ENCODE data around the gene CACNB1.
"Not testable (repeated sequence)": the region's sequence is repeated elsewhere in the genome, so short reads cannot be mapped to it uniquely, and the experiment has no call there.

CACNB1 gene

GRCh38 chr17:39173526-39174274 lies 23.8 kb downstream of the CACNB1 start:
- no peak for DNase-seq

- DNase-seq = no peak
These were observed 24.4 kb downstream of the CACNB1 start for GRCh38 chr17:39173080-39173479.

DNA sequence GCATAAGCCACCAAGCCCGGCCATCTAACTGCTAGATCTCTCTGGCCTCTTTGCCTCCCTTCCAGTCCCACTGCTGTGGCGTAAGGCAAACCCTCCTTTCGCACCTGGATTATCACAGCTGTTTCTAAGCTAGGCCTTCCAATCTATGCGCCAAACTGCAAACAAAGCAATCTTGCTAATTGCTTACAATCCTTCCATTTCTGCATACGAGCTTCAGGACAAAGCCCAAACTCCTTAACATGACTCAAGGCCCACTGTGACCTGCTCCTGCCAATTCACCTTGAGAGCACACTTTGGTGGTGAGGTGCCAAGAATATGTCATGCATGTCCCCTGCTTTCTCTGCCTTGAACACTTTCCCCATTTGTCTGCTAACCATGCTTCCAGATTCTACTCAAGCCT lies 25.5 kb downstream of the CACNB1 start:
- no peak for DNase-seq

GRCh38 chr17:39170558-39170957 lies 26.9 kb downstream of the CACNB1 start:
- no peak for DNase-seq

GRCh38 chr17:39170109-39170508 lies 27.4 kb downstream of the CACNB1 start:
- DNase-seq = no peak

GRCh38 chr17:39169518-39169917 lies 28.0 kb downstream of the CACNB1 start:
- DNase-seq = no peak

DNA sequence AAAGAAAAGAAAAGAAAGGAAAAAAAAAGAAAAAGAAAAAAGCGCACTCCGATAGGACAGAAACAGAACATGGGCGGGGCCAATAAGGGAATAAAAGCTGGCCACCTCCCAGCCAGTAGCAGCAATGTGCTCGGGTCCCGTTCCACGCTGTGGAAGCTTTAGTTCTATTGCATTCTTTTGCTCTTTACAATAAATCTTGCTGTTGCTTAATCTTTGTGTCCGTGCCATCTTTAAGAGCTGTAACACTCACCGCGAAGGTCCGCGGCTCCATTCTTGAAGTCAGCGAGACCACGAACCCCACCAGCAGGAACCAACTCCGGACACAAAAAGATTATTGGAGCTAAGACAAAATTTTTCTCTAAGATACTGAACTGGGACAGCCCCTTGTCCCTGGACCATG lies 28.4 kb downstream of the CACNB1 start:
- no peak for DNase-seq

GRCh38 chr17:39168503-39168902 lies 29.0 kb downstream of the CACNB1 start:
- DNase-seq = not testable (repeated sequence)

- no peak for DNase-seq
These were observed 30.0 kb downstream of the CACNB1 start for GRCh38 chr17:39167476-39167875.

DNA sequence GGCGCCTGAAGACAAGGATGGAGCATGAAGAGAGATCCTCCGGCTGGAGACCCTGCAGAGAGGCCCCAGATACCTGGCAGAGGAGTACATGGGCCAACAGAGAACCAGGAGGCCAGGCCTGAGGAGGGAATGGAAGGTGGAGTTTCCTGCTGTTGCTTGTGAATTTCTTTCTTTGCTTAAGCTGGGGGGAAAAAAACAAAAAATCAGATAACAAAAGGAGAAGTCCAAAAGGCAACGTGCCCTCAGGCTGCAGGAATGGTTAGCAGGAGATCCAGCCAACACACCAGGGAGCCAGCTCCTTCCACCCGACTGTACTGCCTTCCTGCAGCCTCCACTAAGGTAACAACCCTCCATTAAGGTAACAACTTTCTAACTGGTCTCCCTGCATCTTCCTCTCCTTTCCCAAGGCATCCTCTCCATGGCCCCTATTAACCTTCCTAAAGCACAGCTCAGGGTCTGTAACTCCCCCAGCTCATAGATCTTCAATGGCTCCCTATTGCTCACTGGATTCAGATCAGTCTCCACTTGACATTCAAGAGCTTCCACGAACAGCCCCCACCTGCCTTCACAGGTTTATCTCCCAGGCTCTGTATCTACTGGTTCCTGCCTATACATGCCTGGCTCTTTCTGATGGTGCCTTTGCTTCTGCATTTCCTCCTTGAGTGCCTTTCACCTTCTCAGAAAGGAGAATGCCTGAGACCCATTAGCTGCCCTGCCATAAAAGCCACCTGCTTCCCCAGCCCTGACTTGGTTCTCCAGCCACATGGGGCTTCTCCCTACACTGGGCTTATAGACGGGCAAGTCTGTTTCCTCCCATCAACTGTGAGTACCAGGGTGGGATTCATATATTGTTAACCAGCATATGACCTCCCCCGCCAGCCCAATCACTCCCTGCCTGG lies 30.8 kb downstream of the CACNB1 start:
- no peak for DNase-seq

DNA sequence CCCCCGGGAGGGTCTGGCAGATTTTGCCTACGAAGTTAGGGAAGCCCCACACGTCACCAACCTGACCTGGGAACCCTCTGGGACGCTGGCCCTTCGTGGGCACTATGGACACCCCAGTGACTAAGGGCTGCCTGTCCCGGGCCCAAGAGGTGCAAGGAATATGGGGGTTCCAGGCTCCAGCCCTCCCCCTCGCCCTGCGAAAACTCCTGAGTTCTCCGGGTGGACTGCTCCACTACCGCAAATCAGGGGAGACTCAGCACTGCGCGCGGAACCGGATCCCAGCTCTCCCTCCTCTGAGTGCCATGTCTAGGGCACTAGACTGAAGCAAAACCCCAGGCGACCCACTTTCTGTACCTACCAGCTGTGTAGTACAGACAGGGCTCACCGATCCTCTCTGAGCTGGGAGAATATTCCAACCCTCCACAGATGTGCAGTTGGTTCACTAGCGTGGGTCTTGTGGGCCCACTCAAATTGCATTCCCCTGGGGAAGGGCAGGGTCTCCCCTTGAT lies 31.6 kb downstream of the CACNB1 start, which contains the start of gene ARL5C:
ARL5C (minus strand) TSS at position 321 of the 509 bp plus-strand sequence. CDS start 401 bp downstream, outside the sequence.
- no peak for DNase-seq

- no peak for DNase-seq
These were observed 32.2 kb downstream of the CACNB1 start for GRCh38 chr17:39165178-39165840.

GRCh38 chr17:39164675-39165143 lies 32.8 kb downstream of the CACNB1 start:
- peak; percentile 75 for DNase-seq

GRCh38 chr17:39161962-39162361 lies 35.5 kb downstream of the CACNB1 start:
- DNase-seq = no peak

DNA sequence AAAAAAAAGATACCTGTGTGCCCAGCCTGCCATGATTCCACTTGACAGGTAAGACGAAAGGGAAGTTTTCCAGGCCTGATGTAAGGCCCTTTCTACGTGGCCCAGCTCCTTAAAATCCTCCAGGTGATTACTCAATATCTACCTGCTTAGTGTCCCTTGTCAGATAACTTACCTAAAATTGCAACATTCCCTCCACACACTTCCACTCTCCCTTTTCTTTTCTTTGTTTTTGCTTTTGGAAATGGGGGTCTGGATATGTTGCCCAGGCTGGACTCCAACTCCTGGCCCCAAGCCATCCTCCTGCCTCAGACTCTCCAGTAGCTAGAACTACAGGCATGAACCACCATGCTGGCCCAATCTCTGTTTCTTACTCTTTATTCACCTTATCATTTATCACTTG lies 38.8 kb downstream of the CACNB1 start:
- DNase-seq = no peak

DNA sequence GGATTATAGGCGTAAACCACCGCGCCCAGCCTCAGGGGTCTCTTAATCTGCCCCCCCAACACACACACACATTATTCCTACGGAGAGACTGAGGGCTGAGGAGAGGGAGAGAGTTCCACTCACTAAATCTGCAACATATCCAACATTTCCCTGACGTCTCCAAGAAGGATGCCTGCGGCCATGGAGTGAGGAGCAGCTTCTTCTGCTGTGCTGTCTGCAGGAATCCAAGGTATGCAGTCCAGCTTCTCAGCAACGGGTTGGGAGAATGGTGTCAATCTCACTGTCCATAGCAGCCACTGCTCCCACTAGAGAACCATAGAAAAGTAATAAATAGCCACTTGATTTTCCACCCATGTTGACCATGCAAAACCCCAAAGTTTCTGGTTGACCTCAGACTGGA lies 41.0 kb downstream of the CACNB1 start:
- DNase-seq = no peak

DNA sequence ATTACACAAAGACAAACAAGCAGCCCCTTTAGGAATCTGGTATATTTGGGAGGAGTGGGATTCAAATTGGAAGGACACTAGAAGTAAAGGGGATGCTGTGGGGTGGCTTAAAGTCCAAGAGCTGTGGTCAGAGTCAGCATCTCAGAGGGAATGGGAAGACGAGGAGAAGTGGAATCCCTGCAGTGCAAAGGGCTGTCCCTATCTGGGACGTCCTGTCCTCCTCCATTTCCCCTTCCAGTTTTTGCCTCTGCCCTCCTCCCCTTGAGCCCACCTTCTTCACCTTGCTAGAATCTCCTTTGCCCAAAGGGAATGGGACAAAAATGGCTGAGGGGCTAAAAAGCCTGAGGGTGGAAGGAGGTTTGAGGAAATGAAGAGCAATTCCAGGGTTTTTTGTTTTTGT lies 41.8 kb downstream of the CACNB1 start:
- DNase-seq = no peak

- peak; percentile 92 for DNase-seq
These were observed 43.8 kb downstream of the CACNB1 start for GRCh38 chr17:39153599-39154051.

- peak; percentile 37 for DNase-seq
These were observed 45.3 kb downstream of the CACNB1 start for GRCh38 chr17:39151943-39152818.

DNA sequence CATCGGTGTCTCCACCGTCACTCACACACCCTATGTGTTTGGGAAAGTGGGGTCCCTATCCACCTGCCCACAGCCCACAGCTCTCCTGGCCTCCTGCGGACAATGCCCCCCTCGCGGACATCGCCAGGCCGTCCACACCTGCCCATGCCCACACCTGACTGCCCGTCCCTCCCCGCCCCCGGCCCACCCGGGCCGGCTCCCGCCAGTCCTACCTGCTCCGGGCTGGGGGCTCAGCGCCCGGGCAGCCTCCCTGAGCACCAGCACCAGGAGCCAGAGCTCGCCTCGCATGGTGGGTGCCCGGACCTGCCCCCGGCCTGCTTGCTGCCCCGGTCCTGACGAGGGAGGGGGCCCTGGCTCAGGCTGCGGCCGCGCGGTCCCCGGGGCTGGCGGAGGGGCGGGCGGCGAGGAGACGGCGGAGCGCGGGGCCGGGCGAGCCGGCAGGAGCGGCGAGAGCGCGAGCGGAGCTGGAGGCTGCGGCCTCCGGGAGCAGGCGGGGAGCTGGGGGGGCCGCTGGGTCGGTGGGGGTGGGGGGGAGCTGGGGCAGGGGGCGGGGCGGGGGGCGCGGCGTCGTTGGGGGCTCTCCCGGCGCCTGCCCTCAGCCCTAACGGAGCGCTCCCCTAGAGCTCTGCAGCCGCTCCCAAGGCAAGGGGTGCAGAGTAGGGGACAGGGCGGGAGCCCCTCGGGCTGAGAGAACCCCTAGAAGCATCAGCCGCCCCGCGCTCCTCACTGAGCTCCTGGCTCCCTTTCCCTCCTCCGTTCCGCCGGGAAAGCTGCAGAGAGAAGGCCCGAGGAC lies 46.1 kb downstream of the CACNB1 start, which contains the start of gene PLXDC1:
PLXDC1 (minus strand) TSS at position 488 of the 793 bp plus-strand sequence; CDS start at position 288, 200 bp downstream.
- DNase-seq = peak; percentile 27

DNA sequence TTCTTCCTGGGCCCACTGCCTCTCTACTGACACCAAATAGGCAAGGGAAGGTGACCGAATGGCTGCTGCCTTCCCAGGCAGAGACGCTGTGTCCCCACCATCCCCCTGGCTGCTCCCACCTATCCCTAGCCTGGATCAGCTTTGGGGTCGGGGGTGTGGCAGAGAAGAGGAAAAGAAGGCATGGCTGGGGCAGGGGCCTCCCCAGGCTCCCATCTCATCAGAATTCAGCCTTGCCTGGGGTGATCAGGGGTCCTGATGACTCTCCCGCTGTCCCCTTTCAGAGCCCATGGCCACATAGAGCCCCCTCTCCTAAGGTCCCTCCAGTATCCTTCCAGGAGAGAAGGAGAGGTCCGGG lies 46.7 kb downstream of the CACNB1 start:
- no peak for DNase-seq
